Urinary bladder (tissue), 4 donors: ENCODE measurements around the gene ATXN1. TPM values are rescaled to one million over a fixed set of nuclear protein-coding genes. Genes with fewer than 3 reads are reported as not detected.
A peak's percentile ranks its signal among the peaks of the same experiment; 100 is the strongest.

Experiments
- DNase-seq: peaks from one replicate; pipeline ENCODE4 v3.0.0-alpha.2; 2015; ENCODE audit errors: extremely low spot score
- H3K27ac ChIP-seq: one replicate; pipeline ENCODE4 v1.5.1; 2013; ENCODE audit warnings: low read depth, mild to moderate bottlenecking, moderate library complexity
- H3K36me3 ChIP-seq: one replicate; pipeline ENCODE4 v1.6.1; 2013; ENCODE audit warnings: mild to moderate bottlenecking, moderate library complexity; ENCODE audit not compliant: insufficient read depth
- H3K4me1 ChIP-seq: one replicate; pipeline ENCODE4 v1.6.1; 2013; ENCODE audit warnings: mild to moderate bottlenecking, moderate library complexity; ENCODE audit not compliant: insufficient read depth
- H3K4me3 ChIP-seq: one replicate; pipeline ENCODE4 v1.5.1; 2013; ENCODE audit warnings: low read depth, low read length
- WGBS: extraction: QIAGEN DNeasy Blood & Tissue Kit; methylation state at CpG from one replicate; pipeline ENCODE4 v1.1.7; 2013; 5-methylcytosine and 5-hydroxymethylcytosine counted together
- polyA plus RNA-seq: library from polyadenylated mRNA; stranded (reverse); fragments of 200-250 nt; gene quantifications from one replicate; pipeline ENCODE4 v1.2.3, GENCODE V29; 2013
- total RNA-seq: library from RNA; depleted of rRNA; stranded (reverse); fragments of >200 nt; gene quantifications from one replicate; pipeline ENCODE4 v1.2.3, GENCODE V29; 2014
- donor health status: healthy with polysubstance abuse.
- donor health status: healthy.

The ATXN1 gene
- 137 TPM for total RNA-seq
- 15.8 TPM for polyA plus RNA-seq

DNA sequence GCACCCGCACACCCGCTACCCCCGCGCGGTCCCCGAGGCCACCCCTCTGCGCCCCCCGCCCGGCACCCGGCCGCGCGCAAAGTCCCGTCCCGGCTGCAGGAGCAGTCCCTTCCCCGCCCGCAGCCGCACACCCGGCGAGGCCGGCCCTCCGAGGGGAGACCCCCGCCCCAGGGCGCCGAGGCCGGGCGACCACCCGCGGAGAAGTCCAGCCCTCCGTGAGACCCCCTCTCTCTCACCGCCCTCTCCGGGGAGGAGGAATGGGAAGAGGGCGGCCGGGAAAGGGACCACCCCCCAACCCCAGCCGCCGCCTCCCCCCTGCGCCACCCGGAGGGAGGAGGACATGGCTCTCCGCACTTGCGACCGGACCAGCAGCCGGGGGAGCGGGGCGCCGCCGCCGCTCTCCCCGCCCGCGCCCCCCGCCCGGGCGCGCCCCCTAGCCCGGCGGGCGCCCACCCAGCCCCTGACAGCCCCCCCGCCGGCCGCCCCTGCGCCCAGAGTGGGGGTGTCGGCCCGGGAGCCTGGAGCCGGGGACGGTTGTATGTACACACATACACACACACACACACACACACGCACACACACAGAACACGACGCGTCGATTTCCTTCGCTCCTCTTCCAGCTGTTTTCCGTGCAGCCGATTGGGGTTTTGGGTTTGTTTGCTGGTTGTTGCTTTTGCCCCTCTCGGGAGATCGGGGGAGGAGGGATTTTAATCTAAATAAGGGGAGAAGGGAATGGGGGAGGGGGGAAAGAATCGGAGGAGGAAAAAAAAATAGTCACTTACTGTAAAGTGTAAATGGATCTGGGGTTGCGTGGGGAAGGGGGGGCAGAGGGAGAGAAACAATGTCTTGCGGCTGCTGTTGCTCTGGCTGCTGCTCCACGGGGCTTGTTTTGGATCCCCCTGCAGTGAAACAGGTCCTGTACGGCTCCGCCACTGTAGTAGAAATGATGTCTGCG lies at the start of gene ATXN1:
TSS of gene ATXN1 (minus strand) at position 945 of the 955 bp plus-strand sequence.
- Histone ChIP-seq H3K36me3 (no peaks in the 10 kb centered on the region), H3K4me3 (peak within 1 kb of the TSS; percentile 99), H3K4me1 (no peaks in the 10 kb centered on the region), H3K27ac (peak within 1 kb of the TSS; percentile 97)
- under 1% methylated on average over 79 of the region's 82 CpGs for WGBS
- peak; percentile 67 for DNase-seq

GRCh38 chr6:16810411-16810810 lies 49.2 kb upstream of the ATXN1 start:
- DNase-seq, result no peak
- WGBS, result 91% methylated on average over 1 of the region's 1 CpG
- Histone ChIP-seq H3K27ac (no peak overlapping the region), H3K36me3 (no peaks in the 10 kb centered on the region), H3K4me1 (no peaks in the 10 kb centered on the region), H3K4me3 (no peak overlapping the region)

DNA sequence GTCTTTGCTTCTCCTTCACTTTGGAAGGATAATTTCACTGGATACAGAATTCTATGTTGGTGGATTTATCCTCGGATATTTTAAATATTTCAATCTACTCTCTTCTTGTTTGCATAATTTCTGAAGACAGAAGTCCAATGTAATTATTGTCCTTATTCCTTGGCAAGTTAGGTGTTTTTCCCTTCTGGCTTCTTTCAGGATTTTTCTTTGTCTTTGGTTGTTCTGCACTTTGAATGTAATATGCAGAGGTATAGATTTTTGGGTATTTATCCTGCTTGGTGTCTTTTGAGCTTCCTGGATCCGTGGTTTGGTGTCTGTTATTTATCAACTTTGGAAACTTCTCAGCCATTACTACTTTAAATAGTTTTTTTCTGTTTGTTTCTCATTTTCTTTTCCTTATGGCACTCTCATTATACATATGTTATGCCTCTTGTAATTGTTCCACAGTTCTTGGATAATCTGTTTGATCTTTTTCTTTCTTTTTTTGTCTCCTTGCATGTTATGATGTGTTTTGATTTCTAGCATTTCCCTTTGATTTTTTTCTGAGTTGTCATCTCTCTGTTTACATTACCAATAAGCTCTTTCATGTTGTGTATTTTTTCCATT lies 48.6 kb upstream of the ATXN1 start:
- Histone ChIP-seq H3K4me3 (no peak overlapping the region), H3K36me3 (no peaks in the 10 kb centered on the region), H3K27ac (no peak overlapping the region), H3K4me1 (no peaks in the 10 kb centered on the region)
- 84% methylated on average over 2 of the region's 2 CpGs for WGBS
- DNase-seq, result no peak

DNA sequence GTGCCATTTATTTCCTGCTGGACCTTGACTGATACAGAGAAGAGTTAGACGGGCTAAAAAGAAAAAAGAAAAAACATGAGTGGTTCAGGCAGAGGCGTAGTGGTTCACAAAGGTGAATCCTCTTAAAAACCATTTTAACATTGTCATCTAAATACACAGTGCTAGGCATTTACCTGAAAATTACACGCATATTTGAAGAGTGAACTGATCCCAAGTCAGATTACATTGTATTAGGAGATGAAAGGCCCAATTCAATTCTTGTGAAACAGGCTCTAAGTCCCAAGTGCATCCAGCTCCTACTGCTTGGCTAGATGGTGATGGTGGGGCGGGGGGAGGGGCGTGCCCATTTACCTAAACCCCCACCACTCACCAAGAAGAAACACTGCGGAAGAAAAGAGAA lies 46.7 kb upstream of the ATXN1 start:
- no peak for DNase-seq
- H3K36me3 ChIP-seq, result no peaks in the 10 kb centered on the region
- WGBS, result 91% methylated on average over 6 of the region's 6 CpGs
- no peaks in the 10 kb centered on the region for H3K4me1 ChIP-seq
- no peak overlapping the region for H3K27ac ChIP-seq
- no peak overlapping the region for H3K4me3 ChIP-seq

GRCh38 chr6:16806363-16806762 lies 45.1 kb upstream of the ATXN1 start:
- Histone ChIP-seq H3K27ac (no peak overlapping the region), H3K36me3 (no peaks in the 10 kb centered on the region), H3K4me1 (no peaks in the 10 kb centered on the region), H3K4me3 (no peak overlapping the region)
- 83% methylated on average over 2 of the region's 2 CpGs for WGBS
- DNase-seq, result no peak

- Histone ChIP-seq H3K4me3 (no peak overlapping the region), H3K4me1 (no peaks in the 10 kb centered on the region), H3K27ac (no peak overlapping the region), H3K36me3 (no peaks in the 10 kb centered on the region)
- 51% methylated on average over 5 of the region's 5 CpGs for WGBS
- no peak for DNase-seq
Measured at GRCh38 chr6:16805243-16805950, 44.1 kb upstream of the ATXN1 start.

DNA sequence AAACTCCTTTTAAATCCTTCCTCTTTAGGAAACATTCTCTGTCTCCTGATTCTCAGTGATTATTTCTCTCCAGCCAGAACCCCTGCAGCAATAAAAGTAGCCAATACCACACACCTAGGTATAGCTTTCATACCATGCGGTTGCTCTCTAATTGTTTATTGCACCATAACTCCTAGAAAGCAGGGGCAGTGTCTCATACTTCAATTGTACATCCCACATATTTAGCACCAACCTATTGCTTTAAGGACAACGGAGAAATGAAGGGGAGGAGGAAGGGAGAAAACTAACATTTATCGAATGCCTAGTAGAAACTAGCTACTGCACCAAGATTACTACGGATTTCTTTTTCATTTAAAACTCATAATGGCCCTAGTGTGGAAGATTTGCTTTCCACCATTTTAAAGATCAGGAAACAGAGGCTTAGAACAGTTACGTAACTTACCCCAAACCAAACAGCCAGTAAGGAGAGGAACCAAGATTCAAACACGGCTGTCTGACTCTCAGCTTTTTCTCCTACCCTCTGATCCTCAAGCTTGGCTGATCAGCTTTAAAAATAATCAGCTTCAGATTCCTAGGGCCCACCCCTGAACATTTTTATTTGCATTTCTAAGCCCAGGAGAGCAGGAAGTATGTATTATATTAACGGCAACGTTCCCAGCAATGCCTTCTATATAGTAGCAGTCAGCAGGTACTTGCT lies 43.4 kb upstream of the ATXN1 start:
- 75% methylated on average over 8 of the region's 8 CpGs for WGBS
- no peak overlapping the region for H3K4me3 ChIP-seq
- no peak for DNase-seq
- H3K27ac ChIP-seq, result no peak overlapping the region
- no peaks in the 10 kb centered on the region for H3K36me3 ChIP-seq
- H3K4me1 ChIP-seq, result no peaks in the 10 kb centered on the region

GRCh38 chr6:16803294-16804200 lies 42.3 kb upstream of the ATXN1 start:
- Histone ChIP-seq H3K4me1 (no peaks in the 10 kb centered on the region), H3K4me3 (no peak overlapping the region), H3K36me3 (no peaks in the 10 kb centered on the region), H3K27ac (no peak overlapping the region)
- peak; percentile 74 for DNase-seq
- WGBS, result 25% methylated on average over 24 of the region's 24 CpGs

GRCh38 chr6:16802071-16802470 lies 40.8 kb upstream of the ATXN1 start:
- Histone ChIP-seq H3K36me3 (no peaks in the 10 kb centered on the region), H3K27ac (no peak overlapping the region), H3K4me3 (no peak overlapping the region), H3K4me1 (no peaks in the 10 kb centered on the region)
- no peak for DNase-seq
- WGBS, result 39% methylated on average over 2 of the region's 2 CpGs

- Histone ChIP-seq H3K36me3 (no peaks in the 10 kb centered on the region), H3K27ac (no peak overlapping the region), H3K4me1 (no peaks in the 10 kb centered on the region), H3K4me3 (no peak overlapping the region)
- WGBS, result 77% methylated on average over 2 of the region's 2 CpGs
- no peak for DNase-seq
Measured at GRCh38 chr6:16800942-16801341, 39.7 kb upstream of the ATXN1 start.

DNA sequence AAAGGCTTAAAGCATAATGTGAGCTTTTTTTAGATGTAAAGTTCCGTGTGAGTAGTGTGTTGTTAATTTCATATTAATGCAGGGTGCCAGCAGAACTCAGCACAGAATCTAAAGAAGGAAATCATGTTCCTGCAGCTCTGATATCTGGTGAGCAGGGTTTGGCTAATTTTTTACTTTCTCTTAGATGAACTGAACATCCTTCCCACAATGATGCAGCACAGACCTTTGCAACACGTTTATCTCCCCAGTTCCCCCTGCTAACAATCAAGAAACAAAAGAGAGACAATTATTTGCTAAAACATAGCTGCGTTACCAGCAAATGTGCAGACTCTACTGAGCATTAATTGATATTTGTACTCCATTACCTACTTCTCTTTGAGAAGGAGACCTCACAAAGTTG lies 39.1 kb upstream of the ATXN1 start:
- DNase-seq, result no peak
- H3K4me1 ChIP-seq, result no peaks in the 10 kb centered on the region
- 66% methylated on average over 3 of the region's 3 CpGs for WGBS
- no peak overlapping the region for H3K27ac ChIP-seq
- no peaks in the 10 kb centered on the region for H3K36me3 ChIP-seq
- H3K4me3 ChIP-seq, result no peak overlapping the region

GRCh38 chr6:16799279-16800193 lies 38.3 kb upstream of the ATXN1 start:
- Histone ChIP-seq H3K4me3 (no peak overlapping the region), H3K4me1 (no peaks in the 10 kb centered on the region), H3K36me3 (no peaks in the 10 kb centered on the region), H3K27ac (no peak overlapping the region)
- no peak for DNase-seq
- 50% methylated on average over 8 of the region's 8 CpGs for WGBS
